Panc1 (cell line): ENCODE data around the gene PM20D1. TPM values are rescaled to one million over a fixed set of nuclear protein-coding genes. Genes with fewer than 3 reads are reported as not detected.
"Not testable (repeated sequence)": the region's sequence is repeated elsewhere in the genome, so short reads cannot be mapped to it uniquely, and the experiment has no call there.

ENCODE experiments used
- ATAC-seq: fragments of 200-7000 bp; cut with Tn5 transposase; 2 replicates; pipeline ENCODE4 v1.9.1; 2020; ENCODE audit warnings: mild to moderate bottlenecking, moderate library complexity
- BruUV-seq: library from RNA; stranded (reverse); fragments of 400-500 nt; replicated peaks from 2 replicates; lab custom pipeline; 2021; lab: Mats Ljungman, UMichigan
- CTCF ChIA-PET: fragments of 300-600 bp; sonication (Branson Sonifier 250); formaldehyde crosslinking; loops from one replicate; lab custom pipeline; 2022; ENCODE audit warnings: antibody characterized with exemption; lab: Charles Lee
- POLR2A ChIA-PET: fragments of 300-600 bp; sonication (Branson Sonifier 250); formaldehyde crosslinking; loops from one replicate; lab custom pipeline; 2022; ENCODE audit warnings: antibody characterized with exemption; lab: Charles Lee
- DNase-seq: peaks from one replicate; pipeline ENCODE4 v3.0.0-alpha.2; 2010; ENCODE audit warnings: low read depth, low spot score
- H3K27ac ChIP-seq: 2 replicates; pipeline ENCODE4 v1.5.1; 2011; ENCODE audit warnings: mild to moderate bottlenecking, low read length, inconsistent platforms
- H3K27me3 ChIP-seq: fragments of 200-500 bp; sonication (Bioruptor generic); 2 replicates; pipeline ENCODE4 v1.6.0; 2014; ENCODE audit warnings: low read length, inconsistent platforms; ENCODE audit not compliant: control insufficient read depth, insufficient read depth
- H3K36me3 ChIP-seq: fragments of 200-500 bp; sonication (Bioruptor generic); 2 replicates; pipeline ENCODE4 v1.5.1; 2014; ENCODE audit warnings: inconsistent platforms, mild to moderate bottlenecking, low read length, moderate library complexity; ENCODE audit not compliant: control insufficient read depth, insufficient read depth
- H3K4me1 ChIP-seq: 2 replicates; pipeline ENCODE4 v1.5.1; 2011; ENCODE audit warnings: inconsistent platforms, mild to moderate bottlenecking, low read length, moderate library complexity; ENCODE audit not compliant: control insufficient read depth, insufficient read depth
- H3K4me3 ChIP-seq, 2 experiments: 2 replicates each; pipeline ENCODE4 v1.5.1; 2011 to 2012; ENCODE audit warnings: low read depth in 2 of 2, low read length in 2 of 2, mild to moderate bottlenecking in 2 of 2, inconsistent platforms in 1 of 2, moderate library complexity in 1 of 2
- H3K9me3 ChIP-seq: fragments of 200-500 bp; sonication (Bioruptor generic); 2 replicates; pipeline ENCODE4 v1.5.1; 2014; ENCODE audit warnings: low read depth, mild to moderate bottlenecking, inconsistent platforms, low read length, moderate library complexity; ENCODE audit not compliant: control insufficient read depth, insufficient read depth
- in situ Hi-C: cut with HindIII; loops from 2 replicates; pipeline ENCODE4 v1.10.0; 2016; ENCODE audit warnings: low sequenced_read_pairs, low pct_unique_long_range_greater_than_20kb
- intact Hi-C: fragments of 100-400 bp; cut with micrococcal nuclease; formaldehyde crosslinking; loops from one replicate; pipeline ENCODE4 v1.10.0; 2022; ENCODE audit not compliant: unreplicated experiment
- total RNA-seq: library from RNA; stranded (reverse); gene quantifications from one replicate; pipeline ENCODE4 v1.2.1, GENCODE V29; 2021; ENCODE audit not compliant: unreplicated experiment

PM20D1 gene
- total RNA-seq, 1 experiment from 2014 or later, result 0.13 TPM

- intact Hi-C loops, in situ Hi-C loops, H3K4me1 ChIP-seq, POLR2A ChIA-PET, BruUV-seq, H3K27me3 ChIP-seq, ATAC-seq, H3K9me3 ChIP-seq, CTCF ChIA-PET, H3K4me3 ChIP-seq, H3K36me3 ChIP-seq, DNase-seq, H3K27ac ChIP-seq: not testable (repeated sequence)
Observed at GRCh38 chr1:205894119-205894518, 44.2 kb upstream of the PM20D1 start.

GRCh38 chr1:205892175-205892574 lies 42.2 kb upstream of the PM20D1 start:
- H3K4me3 ChIP-seq, H3K36me3 ChIP-seq, H3K9me3 ChIP-seq, H3K27ac ChIP-seq, H3K4me1 ChIP-seq, BruUV-seq, DNase-seq, in situ Hi-C loops, intact Hi-C loops, ATAC-seq, H3K27me3 ChIP-seq: not testable (repeated sequence)
- ChIA-PET POLR2A (interaction anchor here (0.6 kb wide), 1 partner anchor 87 kb away, joined by 5 read pairs; no protein-coding TSS in a partner anchor), CTCF (interaction anchor here (1.2 kb wide), 1 partner anchor 100 kb away, joined by 3 read pairs; no protein-coding TSS in a partner anchor)

DNA sequence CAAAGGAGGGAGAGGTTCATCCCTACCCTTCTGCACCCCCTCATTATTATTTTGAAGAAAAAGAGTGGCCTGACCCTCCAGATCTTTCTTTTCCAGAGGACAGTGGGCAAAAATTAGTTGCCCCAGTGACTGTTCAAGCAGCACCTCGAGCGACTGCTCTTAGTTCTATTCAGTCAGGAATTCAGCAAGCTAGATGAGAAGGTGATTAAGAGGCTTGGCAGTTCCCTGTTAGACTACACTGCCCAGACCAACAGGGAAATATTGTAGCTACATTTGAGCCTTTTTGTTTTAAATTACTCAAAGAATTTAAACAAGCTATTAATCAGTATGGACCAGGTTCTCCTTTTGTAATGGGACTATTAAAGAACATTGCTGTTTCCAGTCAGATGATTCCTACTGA lies 41.5 kb upstream of the PM20D1 start:
- intact Hi-C loops, CTCF ChIA-PET, H3K4me1 ChIP-seq, POLR2A ChIA-PET, H3K27ac ChIP-seq, H3K4me3 ChIP-seq, H3K27me3 ChIP-seq, BruUV-seq, in situ Hi-C loops, DNase-seq, H3K9me3 ChIP-seq, H3K36me3 ChIP-seq, ATAC-seq: not testable (repeated sequence)

GRCh38 chr1:205890631-205891030 lies 40.7 kb upstream of the PM20D1 start:
- H3K36me3 ChIP-seq, in situ Hi-C loops, intact Hi-C loops, BruUV-seq, H3K4me1 ChIP-seq, CTCF ChIA-PET, POLR2A ChIA-PET, ATAC-seq, H3K27me3 ChIP-seq, H3K4me3 ChIP-seq, H3K27ac ChIP-seq, DNase-seq, H3K9me3 ChIP-seq: not testable (repeated sequence)

DNA sequence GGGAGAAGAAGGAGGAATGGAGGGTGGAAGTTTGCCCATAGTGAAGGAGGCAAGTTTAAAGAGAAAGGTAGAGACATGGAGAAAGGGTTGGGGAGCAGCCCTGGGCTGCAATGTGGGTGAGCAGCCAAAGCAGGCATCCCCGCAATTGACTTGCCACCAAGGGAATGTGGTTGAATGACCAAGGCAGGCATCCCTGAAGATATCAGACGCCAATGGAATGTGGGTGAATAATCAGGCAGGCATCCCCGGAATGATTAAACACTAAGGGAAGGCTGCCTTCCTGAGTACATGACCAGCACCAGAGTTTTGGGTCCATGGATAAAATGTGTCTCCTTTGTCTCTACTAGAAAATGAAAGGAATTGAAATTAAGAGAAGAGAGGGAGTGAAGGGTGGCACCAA lies 39.8 kb upstream of the PM20D1 start:
- H3K4me1 ChIP-seq, POLR2A ChIA-PET, H3K36me3 ChIP-seq, CTCF ChIA-PET, intact Hi-C loops, BruUV-seq, H3K9me3 ChIP-seq, in situ Hi-C loops, DNase-seq, H3K27ac ChIP-seq, H3K4me3 ChIP-seq, ATAC-seq, H3K27me3 ChIP-seq: not testable (repeated sequence)

- ATAC-seq, H3K27ac ChIP-seq, H3K36me3 ChIP-seq, H3K27me3 ChIP-seq, in situ Hi-C loops, H3K9me3 ChIP-seq, intact Hi-C loops, H3K4me3 ChIP-seq, CTCF ChIA-PET, DNase-seq, BruUV-seq, H3K4me1 ChIP-seq: not testable (repeated sequence)
- POLR2A ChIA-PET, result interaction anchor here (0.9 kb wide), 1 partner anchor 1758 kb away, joined by 3 read pairs; no protein-coding TSS in a partner anchor
Observed at GRCh38 chr1:205889006-205889405, 39.1 kb upstream of the PM20D1 start.
